ENCODE measurements around the gene SCP2. TPM values are rescaled to one million over a fixed set of nuclear protein-coding genes. Genes with fewer than 3 reads are reported as not detected.
A peak's percentile ranks its signal among the peaks of the same experiment; 100 is the strongest.

The SCP2 gene
- total and polyA plus RNA-seq, 2 of the 4 experiments (the other 2 are of a cell fraction): 70.4 to 83.1 TPM

DNA sequence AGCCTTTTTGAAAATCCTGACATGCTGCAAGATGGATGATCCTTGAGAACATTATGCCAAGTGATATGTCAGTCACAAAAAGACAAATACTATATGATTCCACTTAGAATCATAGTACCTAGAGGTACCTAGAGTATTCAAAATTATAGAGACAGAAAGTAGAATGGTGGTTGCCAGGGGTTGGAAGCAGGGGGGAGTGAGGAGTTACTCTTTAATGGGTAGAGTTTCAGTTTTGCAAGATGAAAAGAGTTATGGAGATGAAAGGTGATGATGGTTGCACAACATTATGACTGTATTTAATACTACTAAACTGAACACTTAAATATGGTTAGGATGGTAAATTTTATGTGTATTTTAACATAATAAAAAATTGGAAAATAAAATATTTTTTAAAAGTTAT lies 97.0 kb downstream of the SCP2 start:
- POLR2A ChIA-PET (ENCODE audit: unreplicated experiment): no interaction called here
- Histone ChIP-seq H3K9ac (ENCODE audit: low read depth, low read length) (no peak overlapping the region), H3K27me3 (ENCODE audit: control insufficient read depth, insufficient read depth, low read length) (no peaks in the 10 kb centered on the region), H4K8ac (ENCODE audit: low read depth in 2 of 2, low read length in 2 of 2) (no peak overlapping the region), H3K4me2 (ENCODE audit: low read depth, low read length) (no peak overlapping the region), H3K14ac (replicated peaks; ENCODE audit: low read depth, low read length) (no peak overlapping the region), H3K27ac (ENCODE audit: insufficient read depth, low read length) (no peak overlapping the region), H2BK120ac (ENCODE audit: low read depth, low read length) (no peak overlapping the region), H2AK9ac (replicated peaks; ENCODE audit: low read depth, low read length, poor library complexity) (no peak overlapping the region), H3K79me1 (ENCODE audit: low read depth in 1 of 2, low read length in 2 of 2) (peaks cover 41 to 78% of the 10 kb centered on the region in 2 experiments), H3K4me3 (ENCODE audit: insufficient read depth, low read depth, low read length) (no peak overlapping the region), H3K4ac (ENCODE audit: low read depth, low read length) (no peak overlapping the region), H2BK15ac (ENCODE audit: low read depth, low read length) (no peak overlapping the region), H3K36me3 (ENCODE audit: control insufficient read depth, insufficient read depth, low read length) (peaks cover 3% of the 10 kb centered on the region), H3K9me1 (ENCODE audit: insufficient read depth, low read length) (peaks cover 5% of the 10 kb centered on the region), H2BK5ac (ENCODE audit: low read depth, low read length, poor library complexity, severe bottlenecking) (no peak overlapping the region), H2AK5ac (ENCODE audit: low read depth, low read length) (no peak overlapping the region), H3K56ac (ENCODE audit: extremely low read depth, insufficient read depth, low read length) (no peak overlapping the region), H4K91ac (ENCODE audit: insufficient read depth, low read depth, low read length) (no peak overlapping the region), H4K20me1 (ENCODE audit: insufficient read depth, low read length) (peaks cover 8% of the 10 kb centered on the region; the same call in 1 of the 2 replicates), H3K9me3 (ENCODE audit: control insufficient read depth, insufficient read depth, low read length) (no peaks in the 10 kb centered on the region), H3K23ac (ENCODE audit: low read depth, low read length) (no peak overlapping the region), H4K5ac (ENCODE audit: low read depth, low read length) (no peak overlapping the region), H2BK20ac (ENCODE audit: low read depth, low read length) (no peak overlapping the region), H3K4me1 (ENCODE audit: control insufficient read depth, insufficient read depth, low read length) (peaks cover 8% of the 10 kb centered on the region), H2AFZ (replicated peaks; ENCODE audit: low read length, poor library complexity) (no peak overlapping the region), H3K18ac (ENCODE audit: low read depth, low read length) (no peak overlapping the region)
- intact Hi-C loops (cut with micrococcal nuclease): no loop called here
- in situ Hi-C loops (cut with MboI; ENCODE audit: low sequenced_read_pairs): no loop called here
- ATAC-seq (ENCODE audit: low read depth): no peak
- dilution Hi-C loops (cut with HindIII; ENCODE audit: low sequenced_read_pairs, unreplicated experiment): no loop called here
- no TSS peak for BruUV-seq (replicated peaks)
- DNase-seq: no peak
- CTCF ChIA-PET: no interaction called here
- 0 out of 2 replicates have a peak, but pooled peaks have one; percentile 13 for TF ChIP-seq CEBPB (IDR thresholded peaks at IDR 0.05; ENCODE audit: low read depth, low read length)
- TF ChIP-seq RAD21 (IDR thresholded peaks at IDR 0.05; ENCODE audit: low read length): no peak
